22Rv1 (cell line): ENCODE data around the gene LGALS16.

Source experiments
- CTCF ChIP-seq: fragments of 450-650 bp; IDR thresholded peaks from 2 replicates; pipeline ENCODE4 v1.5.1; 2017; ENCODE audit warnings: mild to moderate bottlenecking
- ZFX ChIP-seq: fragments of 450-650 bp; IDR thresholded peaks from 2 replicates; pipeline ENCODE4 v1.6.1; 2017; ENCODE audit warnings: antibody characterized with exemption, borderline replicate concordance

- no peak for TF ChIP-seq CTCF
- no peak for TF ChIP-seq ZFX
These were observed 31.8 kb upstream of the LGALS16 start for GRCh38 chr19:39623946-39624345.
